Measurements from ENCODE around the gene RTP4.
"Not testable (repeated sequence)": the region's sequence is repeated elsewhere in the genome, so short reads cannot be mapped to it uniquely, and the experiment has no call there.

Gene RTP4

GRCh38 chr3:187398955-187399354, 30.8 kb downstream of the RTP4 start:
- TF ChIP-seq POLR2A (IDR thresholded peaks at IDR 0.05; ENCODE audit: low read depth, low read length), result no peak
- FAIRE-seq (no peak), DNase-seq (ENCODE audit: insufficient read length, low spot score) (no peak)

- no peak for DNase-seq (ENCODE audit: insufficient read length, low spot score)
- no peak for TF ChIP-seq POLR2A (IDR thresholded peaks at IDR 0.05; ENCODE audit: low read depth, low read length)
- FAIRE-seq, result peak; percentile 65
These were observed 32.6 kb downstream of the RTP4 start for GRCh38 chr3:187400756-187401155.

- FAIRE-seq, result peak; percentile 15
- TF ChIP-seq POLR2A (IDR thresholded peaks at IDR 0.05; ENCODE audit: low read depth, low read length), result no peak
These were observed 33.7 kb downstream of the RTP4 start for GRCh38 chr3:187401856-187402255.

DNA sequence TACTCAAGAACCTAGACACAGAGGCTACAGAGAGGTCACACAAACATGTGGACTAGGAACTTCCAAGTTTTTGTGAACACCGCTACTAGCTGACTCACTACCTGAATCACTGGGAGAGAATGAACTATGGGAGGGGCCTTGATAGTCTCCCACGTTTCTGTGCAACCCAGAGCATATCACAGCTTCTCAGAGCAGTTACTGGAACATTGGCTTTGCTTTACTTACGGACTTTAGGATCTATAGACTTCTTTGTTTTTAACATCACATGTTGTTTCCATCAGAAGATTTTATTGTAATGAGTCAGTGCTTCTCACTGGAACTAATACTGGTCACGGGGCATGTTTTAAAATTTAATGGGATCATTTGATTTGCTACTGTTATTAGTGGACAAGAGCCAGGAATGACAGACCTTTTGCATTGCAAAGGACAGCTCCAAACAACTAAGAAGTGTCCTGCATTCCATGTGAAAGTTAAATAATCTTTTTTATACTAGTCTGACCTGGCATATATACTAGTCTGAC, 35.6 kb downstream of the RTP4 start:
- peak; percentile 50 for DNase-seq (ENCODE audit: insufficient read length, low spot score)
- no peak for TF ChIP-seq POLR2A (IDR thresholded peaks at IDR 0.05; ENCODE audit: low read depth, low read length)
- FAIRE-seq, result peak; percentile 100

More at GRCh38 chr3:187401856-187402255, 33.7 kb downstream of the RTP4 start:
- DNase-seq (ENCODE audit: insufficient read length, low spot score), result no peak

DNA sequence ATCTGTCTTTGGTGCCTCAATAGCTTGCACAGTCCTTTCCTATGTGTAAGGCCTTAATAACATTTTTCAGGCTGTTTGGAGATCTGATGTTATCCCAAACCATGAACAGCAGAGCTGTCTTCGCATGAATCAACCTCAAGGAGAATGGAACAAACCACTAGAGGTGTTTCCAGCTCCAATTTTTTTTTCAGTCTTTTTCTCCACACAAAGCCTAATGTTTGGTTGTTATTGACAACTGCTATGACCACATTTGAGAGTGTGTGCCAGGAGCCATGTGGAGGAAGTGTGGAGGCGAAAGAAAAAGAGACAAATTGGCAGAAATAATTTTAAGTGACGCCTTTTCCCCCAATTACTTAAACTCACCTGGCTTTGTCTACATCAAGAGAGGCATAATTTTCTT, 38.7 kb downstream of the RTP4 start:
- FAIRE-seq (no peak), DNase-seq (ENCODE audit: insufficient read length, low spot score) (no peak)

GRCh38 chr3:187411991-187412781, 44.0 kb downstream of the RTP4 start:
- not testable (repeated sequence) for DNase-seq (ENCODE audit: insufficient read length, low spot score); FAIRE-seq

More for the DNA sequence above, 38.7 kb downstream of the RTP4 start:
- no peak for TF ChIP-seq POLR2A (IDR thresholded peaks at IDR 0.05; ENCODE audit: low read depth, low read length)

Data from H54 (cell line).